ENCODE results near the gene NFIA. TPM values are rescaled to one million over a fixed set of nuclear protein-coding genes. Genes with fewer than 3 reads are reported as not detected.

NFIA gene
- polyA plus RNA-seq, 4 donors, result 12.0 to 62.2 (median 21.4) TPM

- DNase-seq (ENCODE audit: low read depth in 4 of 4, low spot score in 3 of 4), result no peak
Measured at GRCh38 chr1:61498342-61498741, 416.0 kb downstream of the NFIA start.

DNA sequence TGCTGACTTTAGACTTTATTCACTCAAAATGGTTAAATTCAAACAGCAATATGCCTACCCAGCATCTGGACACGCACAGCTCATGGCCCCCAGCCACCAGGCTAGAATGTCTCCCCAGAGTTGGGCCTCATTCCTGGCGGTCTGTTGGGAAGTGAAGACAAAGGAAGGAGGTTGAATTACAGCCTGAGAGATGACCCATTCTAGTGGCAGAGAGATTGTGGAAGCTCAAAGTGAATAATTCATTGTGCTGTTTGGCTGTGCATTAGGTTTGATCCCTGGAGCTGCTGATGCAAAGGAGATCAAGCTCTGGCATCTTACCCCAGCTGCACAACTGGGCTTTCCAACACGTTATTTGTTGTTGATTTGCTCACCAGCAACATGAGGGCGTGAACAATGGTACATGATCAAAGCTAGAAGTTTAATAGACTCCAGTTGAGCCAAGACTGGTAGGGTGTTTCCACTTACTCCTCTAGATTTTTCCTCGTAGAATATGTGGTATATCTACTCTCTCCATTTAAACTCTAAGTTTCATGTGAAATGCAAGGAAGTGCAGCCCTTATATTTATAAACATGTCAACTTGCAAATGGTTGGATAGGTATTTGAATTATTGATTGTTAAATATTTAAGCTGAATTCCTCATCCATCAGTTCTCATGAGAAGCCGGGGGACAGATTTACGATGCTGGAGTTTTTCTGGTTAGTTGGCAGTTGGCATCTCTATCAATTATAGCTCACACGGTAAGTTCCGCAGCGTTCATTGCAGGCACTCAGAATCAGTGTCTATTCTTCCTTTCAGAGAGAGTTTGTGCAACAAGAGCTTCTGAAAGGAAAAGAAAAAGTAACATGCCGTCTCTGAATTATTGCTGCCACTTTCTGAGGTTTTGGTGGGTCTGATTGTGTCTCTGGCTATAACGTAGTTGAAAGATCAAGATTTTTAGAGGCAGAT lies 419.9 kb downstream of the NFIA start:
- DNase-seq (ENCODE audit: low read depth in 4 of 4, low spot score in 3 of 4), result no peak

- no peak for DNase-seq (ENCODE audit: low read depth in 4 of 4, low spot score in 3 of 4)
Measured at GRCh38 chr1:61504305-61504704, 421.9 kb downstream of the NFIA start.

GRCh38 chr1:61504852-61505390 lies 422.6 kb downstream of the NFIA start:
- DNase-seq (ENCODE audit: low read depth in 4 of 4, low spot score in 3 of 4), result no peak

DNA sequence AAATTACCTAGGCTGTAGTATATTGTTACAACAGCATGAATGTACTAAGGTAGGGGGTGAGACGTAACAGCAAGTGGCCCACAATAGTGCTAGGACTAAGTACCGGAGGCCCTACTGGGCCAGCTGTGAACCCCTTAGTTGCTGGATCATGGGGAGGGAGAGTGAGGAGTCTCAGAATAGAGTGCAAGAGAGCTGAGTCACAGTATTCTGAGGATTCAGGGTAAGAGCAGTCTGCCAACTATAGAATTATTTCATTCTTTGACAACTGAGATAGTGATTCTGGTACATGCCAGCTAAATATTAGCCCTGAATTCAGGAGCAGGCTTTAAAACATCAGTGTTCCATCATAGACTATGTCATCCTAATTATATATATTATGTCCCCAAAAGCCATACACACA lies 423.9 kb downstream of the NFIA start:
- no peak for DNase-seq (ENCODE audit: low read depth in 4 of 4, low spot score in 3 of 4)

DNA sequence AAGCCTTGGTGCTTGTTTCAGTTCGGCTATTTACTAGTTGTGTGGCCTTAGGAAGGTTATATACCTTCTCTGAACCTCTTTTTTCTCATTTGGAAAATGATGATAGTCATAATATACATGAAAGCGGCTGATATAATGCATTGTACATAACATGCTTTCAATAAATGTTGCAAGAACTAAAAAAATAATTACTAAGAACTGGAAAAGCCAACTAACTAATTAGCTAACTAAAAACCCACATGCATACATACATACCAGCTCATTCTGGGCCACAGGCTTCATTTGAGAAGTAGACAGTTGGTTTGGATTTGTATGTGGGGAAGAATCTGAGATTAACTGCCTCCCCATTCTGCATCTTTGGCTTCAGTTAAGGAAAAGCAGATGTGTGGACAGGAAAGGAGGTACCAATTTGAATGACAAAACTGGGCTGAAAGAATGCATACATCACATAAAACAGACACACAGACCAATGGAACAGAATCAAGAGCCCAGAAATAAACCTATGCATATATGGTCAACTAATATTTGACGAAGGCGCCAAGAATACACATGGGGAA lies 424.7 kb downstream of the NFIA start:
- no peak for DNase-seq (ENCODE audit: low read depth in 4 of 4, low spot score in 3 of 4)
